Measurements from ENCODE around the gene PPIL1.

The PPIL1 gene

DNA sequence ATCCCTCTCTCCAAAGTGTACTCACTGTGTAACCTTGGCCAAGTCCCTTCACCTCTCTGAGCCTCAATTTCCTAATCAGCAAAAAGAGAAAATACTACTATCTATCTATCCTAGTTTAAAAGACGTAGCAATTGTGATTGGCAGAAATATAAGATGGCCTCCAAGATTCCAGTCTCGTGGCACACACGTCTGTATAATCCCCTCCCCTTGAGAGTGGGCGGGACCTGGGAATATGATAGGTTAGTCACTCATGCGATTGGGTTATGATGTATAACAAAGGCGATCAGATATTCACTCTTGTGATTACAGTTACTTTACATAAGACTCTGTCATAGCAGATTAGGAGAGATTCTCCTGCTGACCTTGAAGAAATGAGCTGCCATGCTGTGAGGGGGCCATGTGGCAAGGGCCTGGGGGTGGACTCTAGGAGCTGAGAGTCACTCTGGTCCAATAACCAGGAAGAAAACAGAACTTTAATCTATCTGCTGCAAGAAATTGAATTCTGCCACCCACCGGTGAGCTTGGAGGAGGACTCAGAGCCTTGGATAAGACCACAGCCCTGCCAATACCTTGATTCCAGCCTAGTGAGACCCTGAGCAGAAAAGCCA is 41.3 kb downstream of the PPIL1 start:
- DNase-seq: no peak

DNA sequence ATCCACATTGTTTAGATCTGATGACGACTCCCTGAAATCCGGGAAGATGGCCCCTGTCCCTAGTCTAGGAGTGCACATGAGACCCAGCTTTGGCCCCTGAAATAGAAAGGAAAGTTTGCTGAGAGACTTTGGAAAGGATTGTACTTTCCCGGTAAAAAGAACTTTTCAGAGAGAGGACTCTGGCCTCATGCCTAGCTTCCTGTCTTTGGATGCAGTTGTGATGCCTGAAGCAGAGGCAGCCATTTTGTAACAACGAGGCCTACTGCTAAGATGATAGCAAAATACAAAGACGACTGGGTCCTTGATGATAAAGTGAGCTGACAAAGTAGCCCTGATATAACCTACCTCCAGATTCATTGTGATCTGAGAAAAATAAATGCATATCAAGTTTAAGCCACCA is 42.3 kb downstream of the PPIL1 start:
- DNase-seq: no peak

DNA sequence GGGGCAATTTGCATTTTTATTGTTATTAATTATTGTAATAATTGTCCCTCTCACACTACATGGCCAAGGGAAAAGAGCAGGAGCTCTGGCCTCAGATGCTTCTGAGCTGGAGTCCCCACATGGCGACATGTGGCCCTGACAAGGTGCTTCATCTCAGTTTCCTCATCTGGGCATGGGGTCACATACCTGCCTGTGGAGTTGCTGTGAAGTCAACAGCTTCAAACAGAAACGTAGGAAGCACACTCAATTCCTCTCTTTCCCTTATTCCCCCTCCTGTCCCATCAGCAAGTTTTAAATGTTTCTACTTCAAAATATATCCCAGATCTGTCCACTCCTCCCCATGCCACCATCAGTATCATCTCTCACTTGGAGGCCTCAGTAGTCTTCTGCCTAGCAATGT is 44.0 kb downstream of the PPIL1 start:
- no peak for DNase-seq

DNA sequence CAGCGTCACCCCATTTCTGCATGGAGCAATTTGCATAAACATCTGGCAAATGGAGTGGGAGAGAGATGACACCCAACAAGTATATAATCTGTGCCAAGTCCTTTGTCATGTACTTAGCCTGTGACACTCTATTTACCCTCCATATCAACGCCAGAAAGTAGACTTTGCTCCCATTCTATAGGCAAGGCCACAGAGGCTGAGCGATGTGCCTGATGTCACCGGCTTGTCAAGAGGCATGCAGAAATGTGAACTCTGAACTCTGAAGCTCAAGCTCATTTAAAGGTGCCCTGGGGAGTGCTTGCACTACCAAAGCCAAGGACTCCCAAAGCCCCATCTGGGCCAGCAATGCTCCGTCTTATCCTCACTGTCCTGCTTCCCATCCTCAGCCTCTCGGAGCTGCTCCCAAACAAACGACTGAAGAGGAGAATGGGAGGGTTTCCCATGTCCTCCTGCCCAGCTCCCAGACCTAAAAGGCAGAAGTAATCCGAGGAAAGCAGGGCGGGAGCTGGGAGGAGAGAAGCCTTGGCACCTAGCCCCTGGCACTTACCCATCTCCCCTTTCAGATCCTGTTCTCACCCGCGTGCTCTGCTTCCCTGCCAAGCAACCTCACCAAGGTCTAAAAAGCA is 44.6 kb downstream of the PPIL1 start:
- no peak for DNase-seq

- peak in 1 of 2 donors; percentile 32 for DNase-seq
Measured at GRCh38 chr6:36827261-36828079, 47.1 kb downstream of the PPIL1 start.

DNA sequence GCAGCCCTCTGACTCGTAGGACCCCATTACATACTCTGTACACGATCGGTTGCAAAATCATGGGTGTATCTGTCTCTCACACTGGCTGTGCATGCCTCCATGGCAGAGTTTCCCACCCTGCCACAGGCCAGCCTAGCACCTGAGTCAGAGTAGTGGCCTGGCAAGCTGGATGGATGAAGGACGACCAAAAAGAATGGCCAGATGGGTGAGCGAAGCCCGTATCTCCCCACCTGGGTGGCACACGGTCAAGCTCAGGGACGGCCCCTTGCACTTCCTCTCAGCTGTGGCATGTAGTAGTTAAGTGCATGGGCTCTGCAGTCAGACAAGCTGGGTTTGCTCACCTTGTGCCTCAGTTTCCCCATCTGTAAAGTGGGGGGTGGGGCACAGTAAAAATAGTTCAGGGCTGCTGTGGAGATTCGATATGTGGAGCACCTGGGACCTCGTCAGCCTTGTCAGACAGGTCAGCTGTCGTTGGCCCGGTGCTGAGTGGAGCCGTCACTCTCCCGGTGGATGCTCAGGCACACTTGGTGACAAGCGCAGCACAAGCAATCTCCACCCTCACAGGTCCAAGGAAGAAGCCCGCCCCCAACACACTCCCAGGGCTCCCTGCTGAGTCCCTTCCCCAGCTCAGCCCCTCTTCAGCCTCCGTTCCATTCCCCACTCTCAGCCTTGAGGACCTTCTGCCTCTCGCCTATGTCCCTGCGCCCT is 47.9 kb downstream of the PPIL1 start:
- no peak for DNase-seq

GRCh38 chr6:36825994-36826393 is 48.6 kb downstream of the PPIL1 start:
- no peak for DNase-seq

DNA sequence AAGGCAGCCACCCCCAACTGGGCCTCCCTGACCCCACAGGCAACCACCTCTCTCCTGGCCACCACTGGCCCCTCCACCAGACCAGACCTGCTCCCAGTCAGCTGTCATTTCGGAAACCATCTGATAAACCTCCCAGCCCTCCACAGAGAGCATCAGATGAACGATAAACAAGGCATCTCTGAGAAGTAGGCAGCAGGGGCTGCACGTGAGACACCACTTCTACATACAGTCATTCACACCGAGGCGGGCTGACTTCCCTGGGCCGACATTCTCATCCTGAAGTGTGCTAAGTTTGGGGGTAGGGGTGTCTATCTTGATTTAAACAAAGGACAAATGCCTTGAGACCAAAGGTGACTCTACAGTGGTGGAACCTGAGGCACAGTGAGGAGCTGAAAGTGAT is 49.2 kb downstream of the PPIL1 start:
- no peak for DNase-seq

- DNase-seq: no peak
Measured at GRCh38 chr6:36824253-36824652, 50.4 kb downstream of the PPIL1 start.

- DNase-seq: no peak
Measured at GRCh38 chr6:36823421-36824096, 51.0 kb downstream of the PPIL1 start.

DNA sequence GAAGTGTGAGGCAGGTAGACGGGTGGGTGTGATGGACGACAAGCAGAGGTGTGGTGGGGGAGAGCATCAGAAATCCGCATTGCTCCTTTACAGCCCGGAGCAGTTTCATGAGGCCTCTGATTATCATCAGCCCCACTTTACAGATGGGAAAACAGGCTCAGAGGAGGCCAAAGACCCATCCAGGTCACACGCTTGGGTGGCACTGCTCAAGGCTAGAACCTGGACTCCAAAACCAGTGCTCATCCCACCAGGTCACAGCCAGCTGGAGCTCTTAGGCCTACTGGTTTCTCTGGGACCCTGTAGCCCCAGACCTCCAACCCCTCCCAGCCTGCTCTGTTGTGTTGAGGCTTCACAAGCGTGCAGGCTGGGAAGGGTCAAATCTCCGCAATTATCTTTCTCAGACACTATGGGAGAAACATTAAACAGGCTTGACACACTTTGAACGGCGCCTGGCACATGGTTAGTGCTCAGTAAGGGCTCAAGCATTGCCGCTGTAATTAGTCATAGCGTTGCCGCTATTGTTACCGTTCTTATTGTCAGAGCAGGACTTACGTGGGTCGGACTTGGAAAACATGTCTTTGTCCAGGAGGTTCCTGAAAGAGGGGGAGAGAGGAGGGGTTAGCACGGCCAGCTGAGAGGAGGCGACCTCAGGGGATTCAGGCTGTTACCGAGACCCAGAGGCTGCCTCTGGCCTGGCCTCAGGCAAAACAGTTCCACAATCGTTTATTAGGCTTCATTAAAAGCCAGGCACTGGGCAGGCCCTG is 51.9 kb downstream of the PPIL1 start:
- DNase-seq: no peak

DNA sequence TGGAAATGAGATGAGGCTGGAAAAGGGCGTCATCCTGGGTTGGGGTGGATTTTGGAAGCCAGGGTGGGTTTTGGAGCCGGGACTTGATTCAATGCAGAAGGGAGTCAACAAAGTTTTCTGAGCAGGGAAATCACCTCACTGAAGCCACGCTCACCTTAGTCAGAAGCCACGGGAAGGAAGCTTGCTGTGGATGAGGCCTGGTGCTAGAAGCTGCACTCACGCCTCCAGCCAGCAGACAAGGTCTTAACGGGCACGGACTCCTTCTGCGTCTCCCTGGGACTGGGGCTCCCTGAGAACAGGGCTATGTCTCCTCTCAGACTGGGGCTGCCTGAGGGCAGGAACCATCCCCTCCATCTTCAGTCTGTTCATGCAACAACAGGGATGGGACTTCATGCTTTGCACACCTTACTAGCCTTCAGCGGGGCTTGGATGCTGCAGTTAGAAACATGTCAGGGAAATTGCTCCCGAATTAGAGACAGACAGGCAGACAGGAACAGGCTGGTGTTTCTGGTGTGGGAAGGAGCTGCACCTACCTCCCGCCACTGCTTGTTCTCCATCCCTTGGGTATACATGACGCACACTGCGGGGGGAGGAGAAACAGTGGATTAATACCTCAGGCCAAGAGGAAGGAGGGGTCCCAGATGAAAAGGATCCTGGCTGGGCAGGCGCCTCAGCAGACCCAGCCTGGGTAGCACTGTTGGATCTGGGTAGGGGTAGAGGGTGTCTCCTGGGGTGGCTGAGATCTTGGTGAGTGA is 52.8 kb downstream of the PPIL1 start:
- DNase-seq: no peak

GRCh38 chr6:36820700-36821580 is 53.7 kb downstream of the PPIL1 start:
- DNase-seq: no peak

DNA sequence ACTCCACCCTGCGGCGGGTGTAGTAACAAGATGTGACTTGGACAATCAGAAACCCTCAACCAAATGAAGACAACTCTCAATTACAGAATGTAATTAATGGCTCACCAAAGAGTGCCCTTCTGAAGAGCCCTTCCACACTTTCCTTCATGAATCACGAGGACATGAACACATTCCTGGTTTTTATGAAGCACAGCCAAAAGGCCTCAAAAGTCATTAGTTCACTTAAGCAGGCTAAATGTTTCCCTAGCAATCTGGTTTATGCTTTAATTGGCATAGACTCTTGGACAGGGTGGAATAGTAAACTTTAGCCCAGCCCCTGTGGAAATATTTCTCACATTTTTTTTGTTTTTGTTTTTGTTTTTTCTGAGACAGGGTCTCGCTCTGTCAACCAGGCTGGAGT is 55.8 kb downstream of the PPIL1 start:
- DNase-seq: no peak

DNA sequence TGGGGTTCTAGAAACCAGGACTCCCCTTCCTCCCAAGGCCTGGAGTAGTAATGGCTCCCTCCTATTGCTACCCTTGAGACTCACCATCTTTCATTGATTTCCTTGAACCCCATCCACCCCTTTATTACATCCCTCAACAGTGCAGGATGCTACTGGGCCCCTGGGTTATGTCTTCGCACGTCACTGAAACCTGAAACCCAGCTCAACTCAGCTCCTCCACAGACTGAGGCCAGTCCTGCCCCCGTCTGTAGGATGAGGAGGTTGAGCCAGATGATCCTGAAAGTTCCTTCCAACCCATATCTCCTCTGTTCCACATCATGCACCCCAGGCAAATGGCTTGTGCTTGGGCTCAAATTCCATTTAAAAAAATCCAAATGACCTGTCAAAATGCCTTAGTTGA is 56.8 kb downstream of the PPIL1 start:
- DNase-seq: no peak

- DNase-seq: no peak
Measured at GRCh38 chr6:36817176-36817817, 57.3 kb downstream of the PPIL1 start.

- DNase-seq: no peak
Measured at GRCh38 chr6:36815962-36816735, 58.5 kb downstream of the PPIL1 start.

- DNase-seq: no peak
Measured at GRCh38 chr6:36814249-36814648, 60.4 kb downstream of the PPIL1 start.

DNA sequence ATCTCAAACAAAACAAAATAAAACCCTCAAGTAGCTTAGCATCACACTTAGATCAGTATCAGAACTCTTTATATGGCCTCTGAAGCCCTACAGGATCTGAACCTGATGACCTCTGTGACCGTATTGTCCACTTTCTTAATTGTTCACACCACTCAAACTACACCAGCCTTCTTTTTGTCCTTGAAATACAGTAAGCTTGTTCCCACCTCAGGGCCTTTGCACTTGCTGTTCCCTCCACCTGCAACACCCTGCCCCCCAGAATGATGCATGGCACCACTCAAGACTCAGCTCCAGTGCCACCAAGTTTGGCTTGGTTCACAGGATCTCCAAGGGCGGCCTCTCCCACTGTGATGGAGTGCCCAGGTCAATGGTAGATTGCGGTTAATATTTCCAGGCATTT is 61.1 kb downstream of the PPIL1 start:
- DNase-seq: no peak
